HG02970 (cell line): ENCODE results near the gene GABBR1.

Experiments used
- ATAC-seq: cut with Tn5 transposase; IDR thresholded peaks from one replicate; pipeline ENCODE4 v1.9.1; 2021; ENCODE audit warnings: mild to moderate bottlenecking, moderate library complexity, moderate number of reproducible peaks; ENCODE audit not compliant: unreplicated experiment, low FRiP score

GABBR1 gene

DNA sequence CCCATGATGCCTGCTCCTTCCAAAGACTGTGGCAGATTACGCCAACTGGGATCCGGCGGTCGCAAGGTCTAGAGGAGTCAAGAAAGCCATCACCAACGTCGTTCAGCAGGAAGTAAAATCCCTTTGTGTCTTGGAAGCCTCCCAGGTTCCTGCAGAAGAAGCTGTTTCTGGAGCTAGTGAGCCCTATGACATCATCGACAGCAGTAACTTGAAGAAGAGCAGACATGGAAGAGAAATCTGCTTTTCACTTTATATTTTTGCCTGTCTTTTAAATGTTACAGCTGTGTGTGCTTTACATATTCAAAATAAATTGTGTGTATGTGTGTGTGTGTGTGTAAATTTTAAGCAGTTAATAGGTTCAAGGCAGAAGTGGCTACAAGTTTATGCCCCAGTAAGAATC is 55.4 kb downstream of the GABBR1 start:
- ATAC-seq = no peak

- no peak for ATAC-seq
Observed at GRCh38 chr6:29576056-29576455, 56.9 kb downstream of the GABBR1 start.

DNA sequence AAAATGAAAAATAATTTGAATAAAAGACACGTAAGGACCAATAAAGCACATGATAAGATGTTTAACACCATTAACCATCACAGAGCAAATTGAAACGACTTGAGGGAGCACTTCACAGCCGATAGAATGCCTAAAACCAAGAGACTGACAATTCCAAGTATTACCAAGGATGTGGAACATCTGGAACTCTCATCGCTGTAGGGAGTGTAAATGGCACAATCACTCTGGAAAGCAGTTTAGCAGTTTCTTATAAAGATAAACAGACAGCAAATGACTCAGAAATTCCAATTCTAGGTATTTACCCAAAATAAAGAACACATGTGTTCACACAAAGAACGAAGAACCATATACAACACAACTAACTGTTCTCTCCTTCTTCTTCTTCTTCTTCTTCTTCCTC is 65.0 kb downstream of the GABBR1 start:
- ATAC-seq = no peak

- ATAC-seq = no peak
Observed at GRCh38 chr6:29567541-29567940, 65.4 kb downstream of the GABBR1 start.

- no peak for ATAC-seq
Observed at GRCh38 chr6:29566856-29567255, 66.1 kb downstream of the GABBR1 start.

DNA sequence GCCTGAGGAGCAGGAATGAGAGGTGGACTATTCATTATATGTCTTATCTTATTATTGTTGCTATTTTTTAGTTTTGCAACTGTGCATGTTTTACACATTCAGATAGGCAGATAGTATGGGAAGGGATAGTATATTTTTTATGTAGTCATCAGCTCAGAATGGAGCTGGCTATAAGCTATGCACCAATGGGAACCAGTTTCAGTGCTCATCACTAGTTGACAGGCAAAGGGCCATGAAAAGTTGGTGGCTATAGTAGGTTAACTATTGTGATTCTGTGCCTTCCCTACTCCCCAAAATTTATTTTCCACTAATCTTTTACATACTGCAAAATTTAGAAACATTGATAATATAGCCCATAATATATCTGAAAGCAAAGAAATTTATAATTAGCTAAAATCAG is 68.1 kb downstream of the GABBR1 start:
- no peak for ATAC-seq

DNA sequence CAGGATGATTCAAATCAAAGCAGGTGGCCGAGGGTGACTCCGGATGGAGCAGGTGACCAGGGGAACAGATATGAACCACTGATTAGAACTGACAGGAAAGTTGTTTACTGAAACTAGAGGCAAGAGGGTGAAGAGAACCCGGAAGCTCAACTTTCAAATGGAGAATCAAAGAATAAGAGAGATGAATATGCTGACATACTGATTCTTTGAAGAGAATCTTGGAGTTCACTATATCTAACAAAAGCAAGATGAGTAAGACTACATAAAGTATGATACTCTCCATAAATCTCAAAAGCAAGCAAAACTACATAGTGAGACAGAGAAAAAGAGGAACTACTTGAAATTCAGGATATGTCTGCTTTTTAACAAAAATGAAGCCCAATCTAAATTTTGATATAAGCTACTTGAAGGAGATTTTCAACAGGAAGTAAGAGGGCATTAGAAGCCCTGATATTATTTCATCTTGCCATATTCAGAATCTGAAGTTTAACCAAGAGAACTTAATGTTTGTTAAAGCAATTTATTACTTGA is 69.5 kb downstream of the GABBR1 start:
- ATAC-seq = no peak

- ATAC-seq = no peak
Observed at GRCh38 chr6:29561606-29562181, 71.3 kb downstream of the GABBR1 start.

DNA sequence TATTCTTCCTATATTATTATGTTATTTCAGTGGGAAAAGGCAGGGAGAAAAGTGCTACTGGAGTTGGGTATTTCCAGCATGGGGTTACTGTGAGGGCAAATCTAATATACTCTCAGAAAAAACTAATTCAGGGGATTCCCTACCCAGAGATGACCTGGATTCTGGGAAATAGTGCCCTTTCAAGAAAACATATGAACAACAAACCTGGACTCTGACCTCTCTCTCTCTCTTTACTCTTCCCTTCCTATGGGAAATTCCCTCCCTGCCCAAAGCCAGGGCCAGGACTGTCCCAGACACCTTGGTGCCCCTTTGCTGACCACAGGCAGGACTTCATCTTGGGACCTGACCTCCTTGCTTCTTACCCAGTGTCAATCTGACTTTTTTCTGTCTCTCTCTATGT is 71.9 kb downstream of the GABBR1 start:
- ATAC-seq = no peak

- ATAC-seq = no peak
Observed at GRCh38 chr6:29559524-29560287, 73.3 kb downstream of the GABBR1 start, which contains the start of gene UBD. Gene UBD, minus strand, starts transcription at chr6:29559732. Its CDS starts 31 bp downstream, at chr6:29559701.

- ATAC-seq = no peak
Observed at GRCh38 chr6:29558439-29559079, 74.4 kb downstream of the GABBR1 start.

- no peak for ATAC-seq
Observed at GRCh38 chr6:29557320-29557719, 75.7 kb downstream of the GABBR1 start.

DNA sequence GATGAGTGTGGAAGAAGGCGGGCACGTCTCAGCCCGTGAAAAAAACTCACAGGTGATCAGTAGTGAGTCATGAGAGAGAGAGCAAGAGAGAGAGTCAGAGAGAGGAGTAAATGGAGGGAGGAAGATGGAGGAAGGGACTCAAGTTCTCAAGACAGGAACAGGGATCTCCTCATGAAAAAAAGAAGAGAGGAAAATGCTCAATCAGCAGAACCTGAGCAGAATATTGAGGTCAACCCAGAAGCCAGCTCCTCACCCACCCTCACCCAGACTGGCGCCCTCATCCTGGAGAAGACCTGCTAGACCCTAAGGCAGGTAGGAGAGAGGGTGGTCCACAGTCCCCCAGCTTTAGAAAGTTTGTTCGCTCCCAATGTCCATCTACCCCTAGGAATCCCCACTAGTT is 78.2 kb downstream of the GABBR1 start:
- no peak for ATAC-seq

DNA sequence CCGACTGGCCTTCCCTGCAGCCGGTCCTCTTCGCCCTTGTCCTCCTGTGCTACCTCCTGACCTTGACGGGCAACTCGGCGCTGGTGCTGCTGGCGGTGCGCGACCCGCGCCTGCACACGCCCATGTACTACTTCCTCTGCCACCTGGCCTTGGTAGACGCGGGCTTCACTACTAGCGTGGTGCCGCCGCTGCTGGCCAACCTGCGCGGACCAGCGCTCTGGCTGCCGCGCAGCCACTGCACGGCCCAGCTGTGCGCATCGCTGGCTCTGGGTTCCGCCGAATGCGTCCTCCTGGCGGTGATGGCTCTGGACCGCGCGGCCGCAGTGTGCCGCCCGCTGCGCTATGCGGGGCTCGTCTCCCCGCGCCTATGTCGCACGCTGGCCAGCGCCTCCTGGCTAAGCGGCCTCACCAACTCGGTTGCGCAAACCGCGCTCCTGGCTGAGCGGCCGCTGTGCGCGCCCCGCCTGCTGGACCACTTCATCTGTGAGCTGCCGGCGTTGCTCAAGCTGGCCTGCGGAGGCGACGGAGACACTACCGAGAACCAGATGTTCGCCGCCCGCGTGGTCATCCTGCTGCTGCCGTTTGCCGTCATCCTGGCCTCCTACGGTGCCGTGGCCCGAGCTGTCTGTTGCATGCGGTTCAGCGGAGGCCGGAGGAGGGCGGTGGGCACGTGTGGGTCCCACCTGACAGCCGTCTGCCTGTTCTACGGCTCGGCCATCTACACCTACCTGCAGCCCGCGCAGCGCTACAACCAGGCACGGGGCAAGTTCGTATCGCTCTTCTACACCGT is 79.5 kb downstream of the GABBR1 start:
- peak; percentile 54 for ATAC-seq

DNA sequence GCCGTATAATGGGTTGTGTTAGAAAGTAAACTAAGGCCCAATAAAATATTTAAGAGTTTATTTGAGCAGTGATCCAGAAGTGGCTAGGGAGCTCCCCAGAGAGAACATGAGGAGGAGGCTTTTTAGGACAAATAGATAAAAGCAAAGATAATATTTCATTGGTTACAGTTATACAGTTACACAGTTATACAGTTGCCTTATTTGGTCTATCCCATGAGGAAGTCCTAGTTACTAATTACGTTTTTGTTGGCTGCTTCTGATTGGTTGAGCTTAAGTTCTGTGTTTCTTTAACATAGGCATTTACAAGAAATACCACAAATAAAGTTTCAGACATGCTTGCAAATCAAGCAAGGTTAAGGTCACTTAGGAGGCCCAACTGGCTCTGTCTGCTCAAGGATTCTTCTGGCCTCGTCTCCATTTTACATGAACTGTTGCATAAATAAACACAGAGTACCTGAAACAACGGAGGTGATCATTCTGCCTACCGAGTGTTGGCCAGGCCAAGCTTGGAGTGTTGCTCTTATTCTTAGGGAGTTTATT is 80.4 kb downstream of the GABBR1 start:
- no peak for ATAC-seq

GRCh38 chr6:29547573-29547972 is 85.4 kb downstream of the GABBR1 start:
- ATAC-seq = no peak

- ATAC-seq = no peak
Observed at GRCh38 chr6:29537714-29538403, 95.1 kb downstream of the GABBR1 start.

- ATAC-seq = no peak
Observed at GRCh38 chr6:29532320-29532951, 100.5 kb downstream of the GABBR1 start.

- ATAC-seq = no peak
Observed at GRCh38 chr6:29531668-29532067, 101.3 kb downstream of the GABBR1 start.
